ENCODE results near the gene TNPO3.
"Not testable (repeated sequence)": the region's sequence is repeated elsewhere in the genome, so short reads cannot be mapped to it uniquely, and the experiment has no call there.

The TNPO3 gene

GRCh38 chr7:128961030-128961659 lies 93.8 kb downstream of the TNPO3 start:
- DNase-seq (ENCODE audit: low read depth): no peak

DNA sequence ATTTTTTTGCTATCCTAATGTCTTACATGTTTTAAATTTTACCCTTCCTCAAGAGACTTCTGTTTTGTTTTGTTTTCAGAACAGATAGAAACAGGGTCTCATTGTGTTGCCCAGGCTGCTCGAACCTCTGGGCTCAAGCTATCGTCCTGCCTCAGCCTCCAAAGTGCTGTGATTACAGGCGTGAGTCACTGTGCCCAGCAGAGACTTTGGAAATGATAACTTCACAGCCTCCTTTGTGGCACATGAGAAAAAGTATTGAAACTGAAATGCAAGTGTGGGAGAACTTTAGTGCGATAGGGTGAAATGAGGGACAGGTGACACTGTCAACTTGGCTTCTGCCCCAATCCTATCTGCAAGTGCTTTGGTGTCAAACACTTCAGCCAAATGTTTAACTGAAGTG lies 95.6 kb downstream of the TNPO3 start:
- no peak for DNase-seq (ENCODE audit: low read depth)

GRCh38 chr7:128955981-128956380 lies 98.9 kb downstream of the TNPO3 start:
- DNase-seq (ENCODE audit: low read depth): no peak

GRCh38 chr7:128954830-128955802 lies 99.8 kb downstream of the TNPO3 start:
- peak; percentile 42 for DNase-seq (ENCODE audit: low read depth)

DNA sequence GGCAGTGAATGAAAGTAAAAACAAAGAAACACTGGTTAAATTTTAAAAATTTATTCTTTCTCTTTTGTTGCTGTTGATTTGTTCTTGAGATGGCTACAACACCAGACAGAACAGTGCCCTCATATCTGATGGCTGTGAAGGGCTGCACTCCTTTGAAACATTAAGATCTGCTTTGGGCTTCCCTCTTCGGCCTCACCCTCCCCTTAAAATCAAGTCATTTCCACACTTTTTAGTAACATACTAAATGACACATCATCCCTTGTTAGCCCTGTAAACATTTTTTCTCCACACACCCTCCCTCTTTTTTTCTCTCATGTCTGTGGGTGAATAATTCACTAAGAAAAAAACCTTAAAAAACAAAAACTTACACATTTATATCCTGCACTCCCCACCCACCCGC lies 100.8 kb downstream of the TNPO3 start:
- no peak for DNase-seq (ENCODE audit: low read depth)

DNA sequence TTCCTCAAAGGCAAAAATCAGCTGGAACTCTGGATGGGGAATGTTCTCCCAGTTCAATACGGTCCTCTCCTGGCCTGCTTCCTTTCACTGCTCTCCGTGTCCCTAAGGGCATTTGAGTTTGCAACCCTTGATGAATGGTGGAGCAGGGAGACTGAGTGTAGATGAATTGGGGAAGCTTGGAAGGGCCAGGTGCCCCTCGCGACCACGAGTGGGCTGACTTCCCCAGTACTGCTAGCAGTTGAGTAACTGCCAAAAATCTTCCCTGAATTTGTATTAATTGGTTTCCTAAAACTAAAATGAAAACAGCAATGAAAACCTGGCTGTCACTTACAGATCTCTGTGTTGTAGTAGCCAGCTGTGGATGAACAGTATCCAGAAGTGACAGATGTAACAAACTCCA lies 103.6 kb downstream of the TNPO3 start:
- DNase-seq (ENCODE audit: low read depth): no peak

DNA sequence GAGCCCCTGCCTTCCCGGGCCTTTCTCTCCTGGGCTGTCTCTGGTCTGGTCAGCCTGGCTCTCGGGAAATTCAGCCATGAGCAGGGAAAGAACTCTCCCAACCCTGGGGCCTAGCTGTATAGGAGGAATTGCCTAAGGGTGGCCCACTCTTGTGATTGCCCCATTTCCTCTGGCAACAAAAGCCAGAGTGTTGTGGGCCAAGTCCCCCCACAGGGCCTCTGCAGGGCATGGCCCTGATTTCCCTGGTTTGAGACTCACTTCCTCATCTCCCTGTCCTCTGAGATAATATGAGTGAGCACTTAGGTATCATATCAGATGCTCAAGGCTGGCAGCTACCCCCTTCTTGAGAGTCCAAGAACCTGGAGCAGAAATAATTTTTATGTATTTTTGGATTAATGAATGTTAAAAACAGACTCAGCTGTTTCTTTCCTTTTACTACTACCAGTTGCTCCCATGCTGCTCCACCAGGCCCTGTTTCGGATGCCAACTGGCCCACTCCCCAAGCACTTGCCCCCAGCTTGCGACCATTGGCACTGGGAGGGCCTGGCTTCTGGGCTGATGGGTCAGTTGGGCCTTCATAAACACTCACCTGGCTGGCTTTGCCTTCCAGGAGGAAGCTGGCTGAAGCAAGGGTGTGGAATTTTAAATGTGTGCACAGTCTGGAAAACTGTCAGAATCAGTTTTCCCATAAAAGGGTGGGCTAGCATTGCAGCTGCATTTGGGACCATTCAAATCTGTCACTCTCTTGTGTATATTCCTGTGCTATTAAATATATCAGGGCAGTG lies 105.7 kb downstream of the TNPO3 start:
- DNase-seq (ENCODE audit: low read depth): no peak

DNA sequence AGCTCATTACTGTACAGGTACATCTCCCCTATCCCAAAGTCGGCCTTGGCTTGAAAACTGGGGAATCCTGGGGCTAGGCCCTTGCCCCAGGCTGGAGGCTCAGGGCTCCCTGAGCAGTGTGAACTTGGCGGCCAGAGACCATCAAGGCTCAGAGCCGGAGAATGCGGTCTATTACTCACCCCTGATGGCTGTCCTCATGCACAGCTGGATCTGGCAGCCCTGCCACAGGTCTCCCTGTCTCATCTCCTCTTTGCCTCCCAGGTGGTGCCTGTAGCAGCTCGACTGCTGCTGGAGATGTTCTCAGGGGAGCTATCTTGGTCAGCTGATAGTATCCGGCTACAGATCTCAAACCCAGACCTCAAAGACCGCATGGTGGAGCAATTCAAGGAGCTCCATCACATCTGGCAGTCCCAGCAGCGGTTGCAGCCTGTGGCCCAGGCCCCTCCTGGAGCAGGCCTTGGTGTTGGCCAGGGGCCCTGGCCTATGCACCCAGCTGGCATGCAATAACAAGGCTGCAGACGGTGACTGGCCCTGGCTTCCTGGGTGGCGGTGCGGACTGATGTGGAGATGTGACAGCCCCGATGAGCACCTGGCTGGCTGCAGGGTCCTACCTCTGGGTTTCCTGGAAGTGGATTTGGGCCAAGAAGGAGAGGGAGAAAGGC lies 106.5 kb downstream of the TNPO3 start:
- DNase-seq (ENCODE audit: low read depth): peak; percentile 13

- peak; percentile 53 for DNase-seq (ENCODE audit: low read depth)
These were observed 107.1 kb downstream of the TNPO3 start for GRCh38 chr7:128947854-128948253.

GRCh38 chr7:128946936-128947830 lies 107.7 kb downstream of the TNPO3 start:
- no peak for DNase-seq (ENCODE audit: low read depth)

GRCh38 chr7:128945668-128946366 lies 109.1 kb downstream of the TNPO3 start:
- DNase-seq (ENCODE audit: low read depth): no peak

DNA sequence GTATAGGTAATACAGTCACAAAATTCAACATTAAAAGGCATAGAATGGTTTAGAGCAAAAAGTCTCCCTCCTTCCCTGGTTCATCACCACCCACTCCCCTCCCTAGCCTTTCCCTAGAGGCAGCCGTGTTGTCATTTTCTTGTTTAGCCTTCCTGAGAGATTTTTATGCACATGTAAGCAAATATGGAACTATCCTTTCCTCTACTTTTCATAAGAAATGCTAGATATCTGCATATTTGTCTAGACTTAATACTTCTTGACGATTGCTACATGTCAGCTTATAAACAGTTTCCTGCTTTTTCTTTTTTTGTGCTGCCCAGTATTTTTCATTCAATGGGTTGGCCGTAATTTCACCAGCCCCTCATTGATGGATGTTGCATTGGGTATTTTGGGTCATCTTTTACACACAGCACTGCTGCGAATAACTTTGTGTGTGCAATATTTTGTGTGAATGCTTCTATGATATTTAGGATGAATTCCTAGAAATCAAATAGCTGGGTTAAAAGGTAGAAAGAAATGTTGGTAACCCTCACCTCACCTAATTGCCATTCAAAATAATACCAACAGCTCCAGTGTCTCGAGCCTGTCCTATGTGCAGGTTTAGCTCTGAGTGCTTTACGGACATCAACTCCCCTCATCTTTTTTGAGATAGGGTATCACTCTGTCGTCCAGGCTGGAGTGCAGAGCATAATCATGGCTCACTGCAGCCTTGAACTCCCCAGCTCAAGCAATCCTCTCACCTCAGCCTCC lies 110.2 kb downstream of the TNPO3 start:
- DNase-seq (ENCODE audit: low read depth): no peak

GRCh38 chr7:128943251-128943650 lies 111.7 kb downstream of the TNPO3 start:
- not testable (repeated sequence) for DNase-seq (ENCODE audit: low read depth)

DNA sequence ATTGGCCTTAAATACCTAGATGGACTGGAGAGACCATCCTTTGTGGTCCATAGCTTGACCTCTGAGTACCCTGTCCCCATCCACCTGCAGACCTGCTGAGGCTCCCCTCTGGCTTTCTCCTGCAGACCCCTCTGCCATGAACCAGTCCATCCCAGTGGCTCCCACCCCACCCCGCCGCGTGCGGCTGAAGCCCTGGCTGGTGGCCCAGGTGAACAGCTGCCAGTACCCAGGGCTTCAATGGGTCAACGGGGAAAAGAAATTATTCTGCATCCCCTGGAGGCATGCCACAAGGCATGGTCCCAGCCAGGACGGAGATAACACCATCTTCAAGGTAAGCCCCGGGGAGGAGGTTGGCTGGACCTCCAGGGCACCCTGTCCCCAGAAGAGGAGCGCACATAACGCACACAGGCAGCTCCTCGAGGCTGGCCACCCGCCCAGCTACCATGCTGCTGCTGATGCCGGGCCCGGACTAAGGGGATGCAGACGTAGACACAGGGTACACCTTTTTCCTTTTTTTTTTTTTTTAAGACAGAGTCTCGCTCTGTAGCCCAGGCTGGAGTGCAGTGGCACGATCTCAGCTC lies 112.9 kb downstream of the TNPO3 start:
- no peak for DNase-seq (ENCODE audit: low read depth)

DNA sequence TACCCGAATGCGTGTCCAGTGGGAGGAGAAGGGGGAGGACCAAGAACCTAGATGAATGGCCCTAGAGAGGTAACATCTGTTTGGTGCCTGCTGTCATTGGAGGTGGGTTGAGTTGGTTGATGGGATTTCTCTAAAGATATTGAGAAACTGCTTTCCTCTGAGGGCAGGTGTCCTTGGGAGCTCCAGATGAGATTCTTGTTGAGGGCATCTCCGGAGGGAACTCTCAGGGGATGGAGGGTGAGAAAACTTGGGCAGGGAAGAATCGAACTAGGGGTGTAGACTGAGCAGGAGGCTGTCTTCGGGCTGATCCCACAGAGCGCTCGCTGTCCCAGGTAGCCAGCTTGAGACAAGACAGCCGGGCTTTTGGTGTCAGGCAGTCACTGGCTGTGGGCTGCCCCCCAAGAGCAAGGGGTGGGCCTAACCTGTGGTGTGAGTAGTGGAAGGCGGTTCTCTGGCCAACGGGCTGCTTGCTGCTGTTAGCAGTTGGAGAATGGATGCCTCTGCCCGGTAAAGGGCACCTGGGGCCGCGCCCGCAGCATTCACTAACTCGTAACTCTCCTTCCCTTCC lies 113.5 kb downstream of the TNPO3 start:
- no peak for DNase-seq (ENCODE audit: low read depth)

DNA sequence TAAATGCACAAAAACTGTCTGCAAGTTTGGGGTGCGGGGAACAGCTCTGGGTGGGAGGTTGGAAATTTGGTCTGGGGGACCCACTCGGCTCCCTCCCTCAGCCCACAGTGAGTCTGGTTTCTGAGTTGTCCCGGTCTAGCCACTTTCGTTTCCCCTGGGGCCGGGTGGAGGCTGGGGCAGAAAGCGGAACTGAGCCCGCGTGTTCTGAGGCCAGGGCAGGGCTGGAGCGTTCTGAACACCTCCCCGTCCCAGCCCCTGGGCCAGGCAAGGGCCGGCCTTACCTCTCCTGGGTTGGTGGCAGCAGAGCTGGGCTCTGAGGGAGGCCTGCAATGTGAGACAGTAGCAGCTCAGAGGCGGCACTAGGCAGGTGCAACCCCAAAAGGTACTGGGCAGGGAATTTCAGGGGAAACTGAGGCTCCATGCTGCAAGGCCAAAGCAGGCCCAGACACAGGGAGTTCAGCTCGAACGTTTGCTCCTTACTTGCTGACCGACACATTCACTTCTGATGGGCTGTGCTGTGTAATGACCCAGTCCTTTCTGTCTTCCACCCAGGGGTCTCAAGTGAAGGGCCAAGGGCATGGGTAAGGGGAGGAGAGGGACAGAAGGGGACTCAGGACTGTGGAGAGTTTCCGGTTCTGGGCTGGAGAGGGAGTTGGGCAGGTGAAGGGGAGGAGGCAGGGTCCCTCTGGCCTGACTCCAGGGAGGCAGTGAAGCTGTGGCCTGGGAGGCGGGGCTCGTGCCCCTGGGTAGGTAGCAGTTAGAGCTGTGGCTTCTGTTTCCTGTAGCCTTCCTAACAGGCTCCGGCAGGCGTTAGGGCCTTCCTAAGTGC lies 114.2 kb downstream of the TNPO3 start:
- DNase-seq (ENCODE audit: low read depth): no peak

- no peak for DNase-seq (ENCODE audit: low read depth)
These were observed 115.0 kb downstream of the TNPO3 start for GRCh38 chr7:128939861-128940410.

Measured in ELR (cell line).